PC-9 (cell line): ENCODE data around the gene ADAMTSL5. TPM values are rescaled to one million over a fixed set of nuclear protein-coding genes. Genes with fewer than 3 reads are reported as not detected.

ENCODE experiments used
- BruUV-seq: library from RNA; stranded (reverse); fragments of 400-500 nt; replicated peaks from 2 replicates; lab custom pipeline; 2021; lab: Mats Ljungman, UMichigan
- CTCF ChIA-PET: fragments of 300-600 bp; sonication (Branson Sonifier 250); formaldehyde crosslinking; loops from one replicate; lab custom pipeline; 2022; ENCODE audit warnings: antibody characterized with exemption; lab: Charles Lee
- POLR2A ChIA-PET: fragments of 300-600 bp; sonication (Branson Sonifier 250); formaldehyde crosslinking; loops from one replicate; lab custom pipeline; 2022; ENCODE audit warnings: antibody characterized with exemption; ENCODE audit not compliant: unreplicated experiment; lab: Charles Lee
- DNase-seq, 2 experiments: peaks; one replicate each; pipeline versions ENCODE4 v3.0.0 to v3.0.0-alpha.2; 2015 to 2022; ENCODE audit warnings: mixed read lengths in 1 of 2
- H2AFZ ChIP-seq: fragments of 200-600 bp; sonication (generic); 2 replicates; pipeline ENCODE4 v1.8.1; 2017; ENCODE audit warnings: antibody characterized with exemption
- H3F3A ChIP-seq: fragments of 200-600 bp; sonication (generic); 2 replicates; pipeline ENCODE4 v1.8.1; 2017; ENCODE audit warnings: antibody characterized with exemption, mild to moderate bottlenecking, low read depth; ENCODE audit not compliant: insufficient read depth
- H3K27ac ChIP-seq: fragments of 200-600 bp; sonication (generic); 2 replicates; pipeline ENCODE4 v1.6.1; 2016; ENCODE audit warnings: mixed run types
- H3K27me3 ChIP-seq: fragments of 200-600 bp; sonication (generic); 2 replicates; pipeline ENCODE4 v1.6.1; 2016; ENCODE audit warnings: low read depth, mixed run types; ENCODE audit not compliant: insufficient read depth
- H3K36me3 ChIP-seq: fragments of 200-600 bp; sonication (generic); 2 replicates; pipeline ENCODE4 v1.6.1; 2016; ENCODE audit warnings: low read depth, mixed run types
- H3K4me1 ChIP-seq: fragments of 200-600 bp; sonication (generic); replicated peaks from 2 replicates; pipeline ENCODE4 v1.6.1; 2016; ENCODE audit warnings: mixed run types; ENCODE audit not compliant: insufficient read depth
- H3K4me2 ChIP-seq: fragments of 200-600 bp; sonication (generic); 2 replicates; pipeline ENCODE4 v1.6.1; 2017; ENCODE audit warnings: mixed run types
- H3K4me3 ChIP-seq: fragments of 200-600 bp; sonication (generic); 2 replicates; pipeline ENCODE4 v1.6.1; 2016; ENCODE audit warnings: mixed run types
- H3K79me2 ChIP-seq: fragments of 200-600 bp; sonication (generic); 2 replicates; pipeline ENCODE4 v1.6.1; 2017; ENCODE audit warnings: low read depth, mixed run types
- H3K9me2 ChIP-seq: fragments of 200-600 bp; sonication (generic); 2 replicates; pipeline ENCODE4 v1.8.1; 2017; ENCODE audit warnings: mild to moderate bottlenecking; ENCODE audit not compliant: insufficient read depth
- H3K9me3 ChIP-seq: fragments of 200-600 bp; sonication (generic); 2 replicates; pipeline ENCODE4 v1.8.1; 2016; ENCODE audit warnings: low read depth; ENCODE audit not compliant: insufficient read depth
- H4K20me1 ChIP-seq: fragments of 200-600 bp; sonication (generic); 2 replicates; pipeline ENCODE4 v1.8.1; 2017; ENCODE audit not compliant: insufficient read depth
- CTCF ChIP-seq: fragments of 200-600 bp; sonication (generic); conservative IDR thresholded peaks from 2 replicates; pipeline ENCODE4 v1.6.1; 2017; ENCODE audit warnings: mixed run types, antibody characterized with exemption, mild to moderate bottlenecking, moderate library complexity
- EZH2 ChIP-seq: fragments of 200-600 bp; sonication (generic); IDR thresholded peaks from 2 replicates; pipeline ENCODE4 v1.8.0; 2017; ENCODE audit warnings: antibody characterized with exemption, low read depth
- intact Hi-C: fragments of 100-400 bp; cut with micrococcal nuclease; formaldehyde crosslinking; loops from one replicate; pipeline ENCODE4 v1.10.0; 2022; ENCODE audit not compliant: unreplicated experiment
- total RNA-seq: library from RNA; stranded (reverse); gene quantifications from 2 replicates; pipeline ENCODE4 v1.2.3, GENCODE V29; 2021

The ADAMTSL5 gene
- total RNA-seq, 1 experiment from 2014 or later = 13.6 TPM

GRCh38 chr19:1510807-1511206 lies 2.0 kb downstream of the ADAMTSL5 start:
- no peaks in the 10 kb centered on the region for H3K9me2 ChIP-seq
- H3F3A ChIP-seq = peaks cover 8% of the 10 kb centered on the region
- ChIA-PET POLR2A (no interaction called here), CTCF (no interaction called here)
- no peaks in the 10 kb centered on the region for H3K9me3 ChIP-seq
- no peak overlapping the region for H3K4me2 ChIP-seq
- no peaks in the 10 kb centered on the region for H3K27me3 ChIP-seq
- intact Hi-C loops = no loop called here
- no peaks in the 10 kb centered on the region for H3K36me3 ChIP-seq
- H3K79me2 ChIP-seq = no peaks in the 10 kb centered on the region
- H3K27ac ChIP-seq = no peak overlapping the region
- H2AFZ ChIP-seq = no peak overlapping the region
- TF ChIP-seq CTCF (no peak), EZH2 (no peak)
- no peaks in the 10 kb centered on the region for H4K20me1 ChIP-seq
- H3K4me1 ChIP-seq = no peaks in the 10 kb centered on the region; the same call in 1 of the 2 replicates
- no peak for DNase-seq
- no TSS peak for BruUV-seq
- H3K4me3 ChIP-seq = no peak overlapping the region

DNA sequence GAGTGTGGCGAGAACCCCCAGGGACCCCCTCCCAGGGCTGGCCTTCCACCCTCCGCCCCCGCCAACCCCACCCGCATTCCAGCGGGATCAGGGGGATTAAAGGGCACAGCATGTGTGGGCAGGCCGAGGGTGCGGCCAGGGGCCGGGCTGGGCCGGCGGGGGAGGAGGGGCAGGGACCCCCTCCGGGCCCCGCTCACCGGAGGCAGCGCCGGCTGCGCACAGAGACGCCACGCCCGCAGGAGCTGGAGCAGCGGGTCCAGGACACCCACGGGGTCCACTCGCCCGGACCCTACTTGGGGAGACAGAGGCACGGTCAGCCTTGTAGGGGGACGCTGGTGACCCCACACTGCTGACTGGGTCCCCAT lies 2.4 kb downstream of the ADAMTSL5 start:
- Histone ChIP-seq H3K9me3 (no peaks in the 10 kb centered on the region), H3K27me3 (no peaks in the 10 kb centered on the region), H3K4me3 (no peak overlapping the region), H3K9me2 (no peaks in the 10 kb centered on the region), H4K20me1 (no peaks in the 10 kb centered on the region), H3F3A (peaks cover 8% of the 10 kb centered on the region), H3K36me3 (no peaks in the 10 kb centered on the region), H2AFZ (no peak overlapping the region), H3K79me2 (no peaks in the 10 kb centered on the region), H3K4me1 (no peaks in the 10 kb centered on the region; the same call in 1 of the 2 replicates), H3K27ac (no peak overlapping the region), H3K4me2 (no peak overlapping the region)
- CTCF ChIA-PET = no interaction called here
- no TSS peak for BruUV-seq
- no peak for DNase-seq
- TF ChIP-seq CTCF = no peak
- TF ChIP-seq EZH2 = no peak
- intact Hi-C loops = no loop called here
- POLR2A ChIA-PET = no interaction called here

- Histone ChIP-seq H3F3A (peaks cover 8% of the 10 kb centered on the region), H2AFZ (no peak overlapping the region), H3K4me1 (no peaks in the 10 kb centered on the region; the same call in 1 of the 2 replicates), H3K9me3 (no peaks in the 10 kb centered on the region), H3K9me2 (no peaks in the 10 kb centered on the region), H3K27me3 (no peaks in the 10 kb centered on the region), H3K27ac (no peak overlapping the region), H3K4me2 (no peak overlapping the region), H3K36me3 (no peaks in the 10 kb centered on the region), H3K4me3 (no peak overlapping the region), H4K20me1 (no peaks in the 10 kb centered on the region), H3K79me2 (no peaks in the 10 kb centered on the region)
- BruUV-seq = no TSS peak
- ChIA-PET CTCF (no interaction called here), POLR2A (no interaction called here)
- no peak for DNase-seq
- intact Hi-C loops = no loop called here
- TF ChIP-seq EZH2 (no peak), CTCF (no peak)
Measured at GRCh38 chr19:1509602-1510441, 3.0 kb downstream of the ADAMTSL5 start.
